ENCODE measurements around the gene BSG. TPM values are rescaled to one million over a fixed set of nuclear protein-coding genes. Genes with fewer than 3 reads are reported as not detected.

Gene BSG
- total and polyA plus RNA-seq, 7 experiments from 2014 or later, result 109 to 349 (median 159) TPM

DNA sequence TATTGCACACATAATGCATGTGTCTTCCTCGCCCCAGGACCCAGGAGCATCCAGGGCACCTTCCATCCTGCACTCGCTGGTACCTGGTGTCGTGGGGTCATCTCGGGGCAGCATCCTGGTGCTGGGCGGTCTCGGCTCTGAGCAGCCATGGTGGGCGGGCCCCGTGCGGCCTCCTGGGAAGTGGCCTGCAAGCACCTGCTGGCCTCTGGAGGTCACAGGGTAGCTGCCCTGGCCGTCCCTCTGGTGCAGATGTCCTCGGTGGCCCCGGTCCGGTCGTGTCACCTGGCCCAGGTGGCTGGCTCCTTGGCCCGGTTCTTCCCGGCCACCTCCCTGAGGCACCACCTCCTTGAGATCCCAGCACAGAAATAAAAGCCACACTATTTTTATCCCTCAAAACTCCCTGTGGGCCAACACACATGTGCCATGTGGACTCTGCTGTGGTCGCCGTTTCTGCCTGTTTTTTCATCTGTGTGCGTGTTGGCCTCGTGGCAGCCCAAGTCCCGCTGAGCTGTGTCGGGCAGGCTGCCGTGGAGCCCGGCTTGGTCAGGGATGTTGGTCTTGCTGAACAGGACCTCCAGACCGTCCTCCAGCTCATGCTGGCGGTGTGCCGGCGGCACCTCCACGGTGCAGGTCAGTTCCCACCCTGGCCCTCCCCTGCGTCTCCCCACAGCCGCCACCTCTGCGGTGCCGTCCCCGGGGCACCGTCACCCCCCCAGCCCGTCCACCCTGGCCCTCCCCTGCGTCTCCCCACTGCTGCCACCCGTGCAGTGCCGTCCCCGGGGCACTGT is 33.6 kb upstream of the BSG start:
- Mint-ChIP-seq H3K27ac (no peak overlapping the region), H3K4me3 (no peak overlapping the region), H3K4me1 (peaks cover 4 to 21% (median 12%) of the 10 kb centered on the region in 7 donors), H3K27me3 (no peaks in the 10 kb centered on the region), H3K36me3 (peaks cover 0 to 9% (median 4%) of the 10 kb centered on the region in 5 donors), H3K9me3 (no peaks in the 10 kb centered on the region)
- peaks cover 6 to 7% of the 10 kb centered on the region in 2 donors for H3K4me1 ChIP-seq (ENCODE audit: control insufficient read depth in 2 of 2, insufficient read depth in 2 of 2, low read length in 2 of 2)
- ChIA-PET POLR2A (interaction anchor here (0.6 to 0.8 kb wide), 2 partner anchors 37 to 50 kb away, joined by 3 read pairs; no protein-coding TSS in a partner anchor), CTCF (no interaction called here)
- no peaks in the 10 kb centered on the region for H3K9me3 ChIP-seq (ENCODE audit: control insufficient read depth in 2 of 3, low read length in 3 of 3)
- peaks cover 0 to 63% (median 5%) of the 10 kb centered on the region in 3 experiments for H3K36me3 ChIP-seq (ENCODE audit: control insufficient read depth in 2 of 3, insufficient read depth in 3 of 3, low read length in 3 of 3)
- DNase-seq (no peak), ATAC-seq (no peak)
- H3K27me3 ChIP-seq (ENCODE audit: control insufficient read depth in 2 of 2, insufficient read depth in 2 of 2, low read length in 2 of 2), result no peaks in the 10 kb centered on the region
- intact Hi-C loops (cut with micrococcal nuclease), result no loop called here
- H3K4me3 ChIP-seq (ENCODE audit: low read length), result no peak overlapping the region
- no peak overlapping the region for H3K27ac ChIP-seq (ENCODE audit: low read depth, low read length)

DNA sequence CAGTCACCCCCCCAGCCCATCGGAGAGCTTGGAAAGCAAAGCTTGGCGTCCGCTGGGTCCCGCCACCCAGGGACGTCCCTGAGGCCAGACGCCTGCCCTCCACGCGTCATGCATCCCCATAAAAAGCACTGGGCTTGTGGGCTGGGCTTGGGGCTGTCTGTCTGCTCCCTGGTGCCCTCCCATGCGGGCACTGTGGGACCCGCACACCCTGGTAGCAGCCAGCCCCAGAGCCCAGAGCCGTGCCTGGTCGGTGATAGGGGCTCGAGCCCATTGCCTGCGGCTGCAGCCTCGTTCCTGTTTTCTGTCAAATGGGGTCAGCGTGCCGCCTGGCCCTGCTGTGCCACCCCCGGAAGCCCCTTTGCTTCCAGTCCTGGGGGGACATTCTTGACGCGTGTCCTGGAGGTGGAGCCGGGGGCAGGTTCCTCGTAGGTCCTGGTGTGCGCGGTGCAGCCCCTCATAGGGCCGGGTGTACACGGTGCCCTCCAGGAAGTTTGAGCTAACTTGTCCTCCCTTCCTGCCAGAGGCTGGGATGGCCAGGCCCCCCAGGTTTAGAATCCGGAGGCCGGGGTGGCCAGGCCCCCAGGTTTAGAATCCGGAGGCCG is 32.9 kb upstream of the BSG start:
- POLR2A ChIA-PET, result no interaction called here

DNA sequence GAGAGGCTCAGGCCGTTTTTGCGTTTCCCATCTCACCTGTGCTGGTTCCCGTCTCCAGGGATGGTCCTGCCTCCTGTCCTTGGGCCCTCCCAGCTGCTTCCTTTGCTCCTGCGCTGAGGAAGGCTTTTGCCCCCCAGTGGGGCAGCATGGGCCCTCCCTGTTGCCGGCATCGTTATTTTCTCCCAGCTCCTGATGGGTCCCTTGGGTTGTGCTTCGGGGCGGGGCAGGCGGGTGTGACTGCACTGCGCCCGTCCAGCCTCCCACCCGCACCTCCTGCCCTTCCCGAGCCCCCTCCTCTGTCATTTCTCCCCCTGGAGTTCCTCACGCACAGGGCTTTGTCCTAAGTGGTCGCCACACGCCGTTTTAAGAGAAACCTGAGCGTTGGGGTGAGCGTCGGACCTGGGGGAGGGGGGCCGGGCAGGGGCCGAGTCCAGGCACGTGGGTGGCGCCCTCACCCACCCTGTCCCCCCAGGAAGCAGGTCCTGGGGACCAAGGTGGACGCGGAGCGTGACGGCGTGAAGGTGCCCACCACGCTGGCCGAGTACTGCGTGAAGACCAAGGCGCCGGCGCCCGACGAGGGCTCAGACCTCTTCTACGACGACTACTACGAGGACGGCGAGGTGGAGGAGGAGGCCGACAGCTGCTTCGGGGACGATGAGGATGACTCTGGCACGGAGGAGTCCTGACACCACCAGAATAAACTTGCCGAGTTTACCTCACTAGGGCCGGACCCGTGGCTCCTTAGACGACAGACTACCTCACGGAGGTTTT is 31.3 kb upstream of the BSG start:
- Mint-ChIP-seq H3K27ac (no peak overlapping the region), H3K9me3 (no peaks in the 10 kb centered on the region), H3K4me1 (peaks cover 4 to 26% (median 22%) of the 10 kb centered on the region in 7 donors), H3K4me3 (no peak overlapping the region), H3K36me3 (peaks cover 0 to 10% (median 4%) of the 10 kb centered on the region in 5 donors), H3K27me3 (no peaks in the 10 kb centered on the region)
- CTCF ChIA-PET, result interaction anchor here (0.6 kb wide), 2 partner anchors 38 to 100 kb away, joined by 3 read pairs; no protein-coding TSS in a partner anchor
- Histone ChIP-seq H3K36me3 (ENCODE audit: control insufficient read depth in 2 of 3, insufficient read depth in 3 of 3, low read length in 3 of 3) (peaks cover 0 to 51% (median 5%) of the 10 kb centered on the region in 3 experiments), H3K9me3 (ENCODE audit: control insufficient read depth in 2 of 3, low read length in 3 of 3) (no peaks in the 10 kb centered on the region), H3K27ac (ENCODE audit: low read depth, low read length) (no peak overlapping the region), H3K27me3 (ENCODE audit: control insufficient read depth in 2 of 2, insufficient read depth in 2 of 2, low read length in 2 of 2) (no peaks in the 10 kb centered on the region), H3K4me3 (ENCODE audit: low read length) (no peak overlapping the region), H3K4me1 (ENCODE audit: control insufficient read depth in 2 of 2, insufficient read depth in 2 of 2, low read length in 2 of 2) (peaks cover 5 to 10% of the 10 kb centered on the region in 2 donors)
- intact Hi-C loops (cut with micrococcal nuclease), result no loop called here
- ATAC-seq, result no peak
- DNase-seq, result no peak
- POLR2A ChIA-PET, result no interaction called here

More for the DNA sequence above, 32.9 kb upstream of the BSG start:
- Histone ChIP-seq H3K4me3 (ENCODE audit: low read length) (no peak overlapping the region), H3K27me3 (ENCODE audit: control insufficient read depth in 2 of 2, insufficient read depth in 2 of 2, low read length in 2 of 2) (no peaks in the 10 kb centered on the region), H3K9me3 (ENCODE audit: control insufficient read depth in 2 of 3, low read length in 3 of 3) (no peaks in the 10 kb centered on the region), H3K36me3 (ENCODE audit: control insufficient read depth in 2 of 3, insufficient read depth in 3 of 3, low read length in 3 of 3) (peaks cover 0 to 63% (median 5%) of the 10 kb centered on the region in 3 experiments), H3K27ac (ENCODE audit: low read depth, low read length) (no peak overlapping the region), H3K4me1 (ENCODE audit: control insufficient read depth in 2 of 2, insufficient read depth in 2 of 2, low read length in 2 of 2) (peaks cover 5 to 6% of the 10 kb centered on the region in 2 donors)
- no peaks in the 10 kb centered on the region for H3K9me3 Mint-ChIP-seq
- no peaks in the 10 kb centered on the region for H3K27me3 Mint-ChIP-seq
- CTCF ChIA-PET, result no interaction called here
- peaks cover 0 to 10% (median 4%) of the 10 kb centered on the region in 5 donors for H3K36me3 Mint-ChIP-seq
- DNase-seq (no peak), ATAC-seq (no peak)
- no peak overlapping the region for H3K4me3 Mint-ChIP-seq
- peaks cover 4 to 23% (median 14%) of the 10 kb centered on the region in 7 donors for H3K4me1 Mint-ChIP-seq
- intact Hi-C loops (cut with micrococcal nuclease), result no loop called here
- no peak overlapping the region for H3K27ac Mint-ChIP-seq

DNA sequence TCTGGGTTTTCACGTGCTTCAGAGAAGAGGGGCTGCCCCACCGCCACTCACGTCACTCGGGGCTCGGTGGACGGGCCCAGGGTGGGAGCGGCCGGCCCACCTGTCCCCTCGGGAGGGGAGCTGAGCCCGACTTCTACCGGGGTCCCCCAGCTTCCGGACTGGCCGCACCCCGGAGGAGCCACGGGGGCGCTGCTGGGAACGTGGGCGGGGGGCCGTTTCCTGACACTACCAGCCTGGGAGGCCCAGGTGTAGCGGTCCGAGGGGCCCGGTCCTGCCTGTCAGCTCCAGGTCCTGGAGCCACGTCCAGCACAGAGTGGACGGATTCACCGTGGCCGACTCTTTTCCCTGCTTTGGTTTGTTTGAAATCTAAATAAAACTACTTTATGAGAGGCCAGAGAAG is 30.7 kb upstream of the BSG start:
- POLR2A ChIA-PET, result no interaction called here
- peaks cover 0 to 10% (median 4%) of the 10 kb centered on the region in 5 donors for H3K36me3 Mint-ChIP-seq
- Histone ChIP-seq H3K4me1 (ENCODE audit: control insufficient read depth in 2 of 2, insufficient read depth in 2 of 2, low read length in 2 of 2) (peaks cover 5 to 10% of the 10 kb centered on the region in 2 donors), H3K27me3 (ENCODE audit: control insufficient read depth in 2 of 2, insufficient read depth in 2 of 2, low read length in 2 of 2) (no peaks in the 10 kb centered on the region), H3K27ac (ENCODE audit: low read depth, low read length) (no peak overlapping the region), H3K4me3 (ENCODE audit: low read length) (no peak overlapping the region), H3K9me3 (ENCODE audit: control insufficient read depth in 2 of 3, low read length in 3 of 3) (no peaks in the 10 kb centered on the region), H3K36me3 (ENCODE audit: control insufficient read depth in 2 of 3, insufficient read depth in 3 of 3, low read length in 3 of 3) (peaks cover 0 to 44% (median 5%) of the 10 kb centered on the region in 3 experiments)
- no peaks in the 10 kb centered on the region for H3K9me3 Mint-ChIP-seq
- CTCF ChIA-PET, result interaction anchor here (0.6 to 1.5 kb wide), 2 partner anchors 9 to 99 kb away, joined by 3 to 5 read pairs; no protein-coding TSS in a partner anchor
- H3K4me3 Mint-ChIP-seq, result no peak overlapping the region
- ATAC-seq (no peak), DNase-seq (no peak)
- intact Hi-C loops (cut with micrococcal nuclease), result no loop called here
- no peak overlapping the region for H3K27ac Mint-ChIP-seq
- peaks cover 4 to 26% (median 21%) of the 10 kb centered on the region in 7 donors for H3K4me1 Mint-ChIP-seq
- no peaks in the 10 kb centered on the region for H3K27me3 Mint-ChIP-seq

DNA sequence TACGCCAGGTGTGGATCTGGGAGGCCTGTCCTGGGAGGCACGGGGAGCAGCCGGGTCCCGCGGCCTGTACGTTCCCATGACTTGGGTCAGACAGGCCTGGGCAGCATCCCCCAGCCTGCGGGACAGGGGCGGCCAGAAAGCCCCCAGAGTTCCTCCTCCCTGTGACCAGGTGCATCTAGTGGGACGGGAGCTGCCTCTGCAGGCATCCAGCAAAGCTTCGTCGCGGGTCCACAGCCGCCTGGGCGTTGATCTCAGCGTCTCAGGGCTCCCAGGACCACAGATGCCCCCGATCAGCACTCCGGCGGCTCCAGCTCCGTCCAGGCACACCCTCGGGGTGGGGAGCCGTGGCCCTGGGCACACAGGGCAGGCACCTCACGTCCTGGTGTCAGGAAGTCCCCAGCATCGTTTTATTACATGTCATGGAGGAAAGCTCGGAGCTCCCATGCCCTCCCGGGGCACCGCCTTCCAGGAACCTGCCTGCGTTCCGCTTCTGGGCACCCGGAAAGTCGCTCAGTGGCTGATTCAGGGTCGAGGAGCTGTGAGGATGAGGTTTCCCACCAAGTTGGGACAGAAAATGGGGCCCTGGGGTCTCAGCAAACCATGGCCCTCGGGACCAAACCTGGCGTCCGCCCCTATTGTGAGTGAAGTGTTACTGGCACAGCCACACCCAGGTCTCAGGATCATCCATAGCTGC is 30.1 kb upstream of the BSG start:
- ChIA-PET CTCF (interaction anchor here (1.5 kb wide), 1 partner anchor 9 kb away, joined by 5 read pairs; no protein-coding TSS in a partner anchor), POLR2A (interaction anchor here (1.2 kb wide), 1 partner anchor 11 kb away, joined by 5 read pairs; the partner anchor contains the start of gene CDC34)
- intact Hi-C loops (cut with micrococcal nuclease), result no loop called here

More for the DNA sequence above, 30.1 kb upstream of the BSG start:
- ATAC-seq (no peak), DNase-seq (no peak)
- Histone ChIP-seq H3K4me1 (ENCODE audit: control insufficient read depth in 2 of 2, insufficient read depth in 2 of 2, low read length in 2 of 2) (peaks cover 5 to 10% of the 10 kb centered on the region in 2 donors), H3K27ac (ENCODE audit: low read depth, low read length) (no peak overlapping the region), H3K4me3 (ENCODE audit: low read length) (no peak overlapping the region), H3K27me3 (ENCODE audit: control insufficient read depth in 2 of 2, insufficient read depth in 2 of 2, low read length in 2 of 2) (no peaks in the 10 kb centered on the region), H3K36me3 (ENCODE audit: control insufficient read depth in 2 of 3, insufficient read depth in 3 of 3, low read length in 3 of 3) (peaks cover 0 to 40% (median 5%) of the 10 kb centered on the region in 3 experiments), H3K9me3 (ENCODE audit: control insufficient read depth in 2 of 3, low read length in 3 of 3) (no peaks in the 10 kb centered on the region)
- Mint-ChIP-seq H3K27me3 (no peaks in the 10 kb centered on the region), H3K27ac (peak overlapping the region in 1 of 9 donors; percentile 43), H3K4me3 (peak overlapping the region in 2 of 10 donors; percentile 12 to 16), H3K36me3 (peaks cover 0 to 10% (median 4%) of the 10 kb centered on the region in 5 donors), H3K9me3 (no peaks in the 10 kb centered on the region), H3K4me1 (peaks cover 4 to 26% (median 21%) of the 10 kb centered on the region in 7 donors)
